Fibroblast of gingiva (primary cell): ENCODE measurements around the gene FBXO5.
"Not testable (repeated sequence)": the region's sequence is repeated elsewhere in the genome, so short reads cannot be mapped to it uniquely, and the experiment has no call there.

Experiments used
- DNase-seq: peaks from one replicate; pipeline ENCODE4 v3.0.0-alpha.2; 2011; ENCODE audit warnings: low read depth

Gene FBXO5, protein sequence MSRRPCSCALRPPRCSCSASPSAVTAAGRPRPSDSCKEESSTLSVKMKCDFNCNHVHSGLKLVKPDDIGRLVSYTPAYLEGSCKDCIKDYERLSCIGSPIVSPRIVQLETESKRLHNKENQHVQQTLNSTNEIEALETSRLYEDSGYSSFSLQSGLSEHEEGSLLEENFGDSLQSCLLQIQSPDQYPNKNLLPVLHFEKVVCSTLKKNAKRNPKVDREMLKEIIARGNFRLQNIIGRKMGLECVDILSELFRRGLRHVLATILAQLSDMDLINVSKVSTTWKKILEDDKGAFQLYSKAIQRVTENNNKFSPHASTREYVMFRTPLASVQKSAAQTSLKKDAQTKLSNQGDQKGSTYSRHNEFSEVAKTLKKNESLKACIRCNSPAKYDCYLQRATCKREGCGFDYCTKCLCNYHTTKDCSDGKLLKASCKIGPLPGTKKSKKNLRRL

DNA sequence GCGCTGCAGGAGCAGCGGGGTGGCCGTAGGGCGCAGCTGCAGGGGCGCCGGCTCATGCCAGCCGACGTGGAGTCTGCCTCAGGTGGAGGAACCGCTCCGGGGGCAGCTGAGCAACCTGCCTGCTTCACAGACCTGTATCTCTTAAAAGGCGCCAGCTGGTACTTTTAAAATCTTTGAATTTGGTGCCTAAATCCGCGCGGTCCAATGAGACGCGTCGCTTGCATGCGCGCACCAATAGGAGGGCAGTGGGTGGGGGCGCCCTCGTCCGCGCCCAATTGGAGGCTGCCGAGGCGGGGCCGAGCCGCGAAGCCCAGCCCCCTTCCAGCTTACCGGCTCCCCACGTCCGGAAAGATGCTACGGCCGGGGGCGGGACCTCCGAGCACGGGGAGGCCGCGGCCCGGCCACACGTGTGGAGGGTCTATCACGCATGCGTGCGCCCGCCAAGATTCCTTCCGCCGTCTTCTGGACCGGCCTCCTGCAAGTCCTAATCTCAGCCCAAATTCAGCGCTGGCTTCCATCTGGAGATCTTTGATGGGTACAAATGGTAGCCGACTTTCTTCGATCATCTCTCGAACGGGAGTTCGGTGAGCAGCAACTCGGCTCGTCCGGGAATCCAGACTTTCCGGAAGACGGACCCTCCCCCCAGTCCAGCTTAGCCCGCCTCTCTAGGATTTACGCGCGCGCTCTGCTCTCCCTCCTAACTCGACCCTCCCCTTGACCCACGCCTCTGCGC lies at the start of gene FBXO5:
Gene FBXO5 (minus strand): TSS at position 138 of the 733 bp plus-strand sequence. CDS start 82 bp downstream, at position 56.
- peak; percentile 99 for DNase-seq

GRCh38 chr6:153032255-153032882 lies 49.5 kb upstream of the FBXO5 start:
- DNase-seq, result peak; percentile 74

DNA sequence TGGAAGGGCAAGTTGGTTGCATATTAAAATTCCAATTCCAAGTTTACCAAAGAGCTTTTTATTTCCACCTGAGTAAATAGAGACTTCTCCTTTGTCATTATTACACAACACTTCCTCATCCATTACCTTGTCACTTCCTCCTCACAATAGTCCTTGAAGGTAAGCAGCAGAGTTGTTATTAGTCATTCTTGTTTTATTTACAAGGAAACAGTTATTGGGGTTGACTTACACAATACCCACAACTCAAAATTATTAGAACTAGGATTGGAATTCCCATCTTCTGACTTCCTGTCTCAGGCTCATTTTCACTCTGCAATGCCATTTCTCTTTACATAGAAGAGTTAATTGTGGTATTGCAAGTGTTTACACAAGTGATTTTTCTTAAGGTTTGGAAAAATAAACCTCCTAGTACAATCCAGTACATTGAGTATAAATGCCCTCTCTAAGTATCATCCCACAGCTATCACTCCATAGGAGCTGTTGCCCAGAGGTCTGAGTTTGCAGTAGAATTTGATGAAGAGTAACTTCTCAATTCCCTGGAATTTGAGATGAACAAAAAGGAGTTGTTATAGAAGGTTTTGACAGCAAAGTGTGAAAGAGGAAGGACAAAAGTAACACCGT lies 48.6 kb upstream of the FBXO5 start:
- DNase-seq, result peak; percentile 64

DNA sequence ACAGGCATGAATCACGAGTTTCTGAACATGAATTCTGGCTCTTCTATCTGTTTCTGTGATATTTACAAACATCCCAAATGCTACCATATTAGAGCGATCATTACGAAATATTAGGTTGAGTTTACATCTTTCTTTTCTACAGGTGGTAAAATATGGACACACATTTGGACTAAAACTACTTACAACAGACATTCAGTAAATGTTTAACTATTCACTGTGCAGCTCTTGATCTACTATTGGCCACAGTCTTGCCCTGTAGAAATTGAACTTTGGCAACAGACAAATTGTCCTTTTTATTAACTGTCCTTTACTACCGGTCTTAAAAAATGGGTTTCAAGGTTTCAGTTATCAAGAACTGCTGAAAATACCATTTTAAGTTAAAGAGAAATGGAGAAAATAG lies 46.1 kb upstream of the FBXO5 start:
- no peak for DNase-seq

DNA sequence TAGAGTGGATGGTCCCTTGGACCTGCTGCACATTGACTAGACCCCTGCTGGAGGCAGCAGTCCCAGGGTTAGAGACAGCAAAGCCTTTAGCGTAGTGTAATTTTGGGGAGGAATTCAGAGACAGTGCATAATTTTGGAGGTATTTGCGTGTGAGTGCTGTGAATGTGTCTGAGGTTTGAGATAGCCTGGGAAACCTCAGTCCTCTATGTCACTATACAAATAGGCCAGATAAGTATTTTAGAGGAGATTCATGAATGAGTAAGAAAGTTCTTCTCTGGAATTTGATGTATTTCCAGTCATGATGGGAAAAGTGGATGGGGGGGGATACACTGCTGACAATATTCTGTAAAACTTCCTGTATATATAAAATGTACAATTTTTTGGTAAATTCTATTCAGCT lies 45.4 kb upstream of the FBXO5 start:
- no peak for DNase-seq

DNA sequence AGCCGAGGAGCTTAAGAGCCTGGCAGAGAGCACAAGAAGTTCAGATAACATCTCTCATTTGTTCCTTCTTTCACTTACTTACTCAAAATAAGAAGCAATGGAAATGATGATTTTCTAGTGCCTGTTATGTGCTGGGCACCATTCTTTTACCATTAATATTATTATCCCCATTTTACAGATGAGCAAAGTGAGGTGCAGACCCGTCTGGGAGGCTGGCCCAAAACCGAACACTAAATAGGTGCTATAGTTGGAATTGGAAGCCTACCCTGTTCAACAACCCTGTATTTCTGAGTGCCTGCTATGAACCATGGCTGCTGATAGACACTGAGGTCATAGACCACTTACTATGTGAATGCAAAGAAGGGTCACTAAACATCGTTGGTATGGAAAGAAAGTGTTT lies 44.6 kb upstream of the FBXO5 start:
- no peak for DNase-seq

DNA sequence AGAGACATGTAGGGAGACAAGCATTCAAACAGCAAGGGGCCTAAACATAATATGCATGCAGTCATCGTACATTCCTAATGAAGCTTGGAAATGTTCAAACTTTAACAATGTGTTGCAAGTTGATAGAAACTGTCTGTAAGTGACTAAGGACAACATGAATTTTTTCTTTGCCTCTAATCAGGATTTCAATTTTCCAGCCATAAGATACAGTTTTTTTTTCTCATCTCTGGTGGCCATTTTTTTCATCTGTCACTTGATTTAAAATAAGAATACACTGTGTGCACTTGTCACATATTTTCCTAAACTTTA lies 41.8 kb upstream of the FBXO5 start:
- DNase-seq, result no peak

- DNase-seq, result peak; percentile 35
Observed at GRCh38 chr6:153023977-153024708, 41.3 kb upstream of the FBXO5 start.

- no peak for DNase-seq
Observed at GRCh38 chr6:153018355-153018754, 35.5 kb upstream of the FBXO5 start.

DNA sequence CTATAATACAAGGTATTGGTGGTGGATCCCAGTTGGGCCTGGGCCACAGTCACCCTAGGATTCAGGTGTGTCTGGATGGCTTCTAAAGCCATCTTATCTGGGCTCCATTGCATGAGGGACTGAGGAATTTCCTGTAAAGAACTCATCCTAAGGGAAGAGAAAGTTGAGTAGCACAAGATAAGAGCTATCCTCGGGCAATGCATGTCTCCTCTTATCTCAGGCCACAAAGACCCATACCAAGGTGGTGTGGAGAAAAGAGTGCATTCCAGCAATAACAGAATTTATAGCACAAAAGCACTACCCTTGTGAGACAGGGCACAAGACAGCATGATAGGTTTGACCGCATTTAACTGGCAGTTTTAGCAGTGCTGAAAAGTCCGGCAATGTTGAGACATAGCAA lies 34.0 kb upstream of the FBXO5 start:
- DNase-seq, result no peak

GRCh38 chr6:153015094-153015640 lies 32.3 kb upstream of the FBXO5 start:
- no peak for DNase-seq

DNA sequence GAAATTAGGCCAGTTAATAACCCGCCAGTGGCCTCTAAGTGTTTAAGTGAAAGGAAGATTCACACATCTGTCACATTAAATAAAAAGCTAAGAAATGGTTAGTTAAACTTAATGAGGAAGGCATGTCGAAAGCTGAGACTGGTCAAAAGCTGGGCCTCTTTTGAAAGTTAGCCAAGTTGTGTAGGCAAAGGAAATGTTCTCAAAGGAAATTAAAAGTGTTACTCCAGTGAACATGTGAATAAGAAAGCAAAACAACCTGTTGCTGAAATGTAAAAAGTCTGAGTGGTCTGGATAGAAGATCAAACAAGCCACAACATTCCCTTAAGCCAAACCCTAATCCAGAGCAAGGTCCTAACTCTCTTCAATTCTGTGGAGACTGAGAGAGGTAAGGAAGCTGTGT lies 30.6 kb upstream of the FBXO5 start:
- DNase-seq, result peak; percentile 6

DNA sequence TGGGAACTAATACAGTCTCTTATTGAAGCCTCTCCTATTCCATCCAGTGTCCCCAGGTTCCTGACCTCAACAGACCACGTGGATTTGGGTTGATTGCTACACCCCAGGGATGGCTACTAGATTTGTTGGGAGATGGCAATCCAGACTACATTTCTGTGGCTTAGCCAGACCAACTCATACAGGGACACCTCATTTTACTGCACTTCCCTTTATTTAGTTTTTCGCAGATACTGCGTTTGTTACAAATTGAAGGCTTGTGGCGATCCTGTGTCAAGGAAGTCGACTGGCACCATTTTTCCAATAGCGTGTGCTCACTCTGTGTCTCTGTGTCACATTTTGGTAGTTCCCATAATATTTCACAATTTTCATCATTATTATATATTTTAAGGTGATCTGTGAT lies 30.0 kb upstream of the FBXO5 start:
- no peak for DNase-seq

DNA sequence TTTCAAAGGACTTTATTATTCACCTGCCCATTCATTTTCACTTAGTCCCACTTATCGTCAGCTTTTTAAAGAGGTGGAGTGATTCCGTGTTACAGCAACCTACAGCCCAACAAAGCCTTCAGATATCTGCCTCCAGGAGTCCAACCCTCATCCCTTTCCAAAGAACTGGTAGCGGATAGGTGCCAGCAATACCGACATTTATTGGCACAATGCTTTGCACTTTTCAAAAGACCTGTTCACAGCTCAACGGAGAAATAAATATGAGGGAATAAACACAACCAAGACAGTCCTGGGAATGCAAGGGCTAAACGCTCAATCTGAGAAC lies 20.5 kb upstream of the FBXO5 start:
- DNase-seq, result no peak

GRCh38 chr6:153002613-153003365 lies 19.9 kb upstream of the FBXO5 start, which contains the start of gene MTRF1L:
Gene MTRF1L, minus strand, starts transcription at chr6:153002709. Its CDS starts 24 bp downstream, at chr6:153002685.
- DNase-seq, result peak; percentile 93

DNA sequence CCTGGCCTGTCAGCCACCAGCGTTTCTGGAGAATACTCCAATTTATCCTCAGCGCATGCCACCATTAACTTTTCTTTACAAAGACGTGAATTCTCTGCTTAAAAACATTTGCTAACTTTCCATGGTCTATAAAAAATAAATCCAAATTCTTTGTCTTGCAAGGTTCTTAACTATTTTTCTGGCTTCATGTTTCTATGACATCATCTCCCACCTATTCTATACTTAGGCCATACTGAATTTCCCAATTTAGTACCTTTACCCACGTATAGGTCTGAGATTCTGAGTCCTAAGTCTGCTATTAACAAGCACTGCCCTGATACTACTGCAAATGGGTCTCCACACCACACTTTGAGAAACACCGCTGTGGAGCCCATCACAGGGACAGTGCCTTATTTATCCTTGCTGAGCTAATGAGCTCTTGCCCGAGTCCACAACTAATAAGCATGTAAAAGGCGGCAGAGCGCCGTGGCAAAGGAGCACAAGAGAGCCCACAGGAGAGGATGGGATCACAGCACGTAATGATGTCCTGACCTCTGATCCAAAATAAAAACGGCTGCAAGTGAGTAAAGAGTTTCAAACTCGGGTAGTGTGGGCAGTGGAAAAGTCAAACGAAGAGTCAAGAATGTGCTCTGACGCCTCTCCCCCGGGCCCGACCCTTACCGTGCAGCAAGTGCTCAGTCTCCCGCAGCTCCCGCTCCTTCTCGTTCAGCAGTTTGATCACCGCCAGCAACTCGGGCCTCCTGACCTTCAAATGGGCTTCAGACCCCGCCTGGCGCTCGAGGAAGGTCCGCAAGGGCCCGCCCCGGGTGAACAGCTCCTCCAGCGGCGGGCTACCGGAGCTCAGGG lies 19.1 kb upstream of the FBXO5 start:
- no peak for DNase-seq

DNA sequence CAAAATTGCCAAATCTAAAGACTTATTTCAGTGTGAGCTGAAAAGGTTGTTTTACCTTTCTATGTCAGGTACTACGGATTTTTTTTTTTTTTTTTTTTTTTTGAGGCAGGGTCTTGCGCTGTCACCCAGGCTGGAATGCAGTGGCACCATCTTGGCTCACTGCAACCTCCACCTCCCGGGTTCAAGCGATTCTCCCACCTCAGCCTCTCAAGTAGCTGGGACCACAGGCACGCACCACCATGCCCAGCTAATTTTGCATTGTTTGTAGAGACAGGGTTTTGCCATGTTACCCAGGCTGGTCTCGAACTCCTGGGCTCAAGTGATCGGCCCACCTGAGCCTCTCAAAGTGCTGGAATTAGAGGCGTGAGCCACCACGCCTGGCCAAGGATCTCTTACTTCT lies 17.9 kb upstream of the FBXO5 start:
- DNase-seq, result not testable (repeated sequence)

DNA sequence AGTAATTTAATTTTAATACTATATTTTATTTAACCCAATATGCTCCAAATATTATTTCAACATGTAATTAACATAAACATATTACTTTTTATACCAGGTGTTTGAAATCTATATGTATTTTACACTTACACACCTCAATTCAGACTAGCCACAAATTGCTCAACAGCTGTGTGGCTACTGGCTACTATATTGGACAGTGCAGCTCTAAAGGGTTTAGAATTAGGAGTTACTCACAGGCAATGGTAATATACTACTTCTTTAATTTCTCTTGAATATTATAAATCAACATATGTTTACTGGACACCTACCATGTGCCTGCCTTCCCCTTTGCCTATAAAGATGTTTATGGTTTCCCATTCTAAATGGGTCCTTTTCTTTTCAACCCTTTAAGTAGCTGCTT lies 17.4 kb upstream of the FBXO5 start:
- DNase-seq, result no peak

DNA sequence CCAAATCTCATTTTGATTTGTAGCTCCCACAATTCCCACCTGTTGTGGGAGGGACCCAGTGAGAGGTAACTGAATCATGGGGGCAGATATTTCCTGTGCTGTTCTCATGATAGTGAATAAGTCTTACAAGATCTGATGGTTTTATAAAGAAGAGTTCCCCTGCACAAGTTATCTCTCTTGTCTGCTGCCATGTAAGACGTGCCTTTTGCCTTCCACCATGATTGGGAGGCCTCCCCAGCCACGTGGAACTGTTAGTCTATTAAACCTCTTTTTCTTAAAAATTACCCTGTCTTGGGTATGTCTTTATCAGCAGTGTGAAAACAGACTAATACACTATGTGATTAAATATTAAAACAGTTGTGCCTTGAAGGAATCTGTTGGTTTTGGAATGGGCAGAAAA lies 16.7 kb upstream of the FBXO5 start:
- DNase-seq, result not testable (repeated sequence)

- DNase-seq, result no peak
Observed at GRCh38 chr6:152993847-152994246, 11.0 kb upstream of the FBXO5 start.
